GM19240 (cell line): ENCODE data around the gene TMEM238.
"Not testable (repeated sequence)": the region's sequence is repeated elsewhere in the genome, so short reads cannot be mapped to it uniquely, and the experiment has no call there.

ENCODE experiments used
- DNase-seq: peaks from one replicate; pipeline ENCODE4 v3.0.0; 2011; ENCODE audit warnings: low spot score; ENCODE audit not compliant: insufficient read length

Gene TMEM238, protein sequence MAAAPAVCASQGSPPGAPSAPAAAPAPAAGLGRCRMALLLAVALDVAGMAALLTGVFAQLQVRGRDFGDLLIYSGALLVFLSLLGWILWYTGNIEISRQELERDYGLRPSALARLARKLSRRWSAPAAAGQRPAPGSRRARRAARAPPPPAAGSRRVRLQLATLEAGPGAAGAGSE

DNA sequence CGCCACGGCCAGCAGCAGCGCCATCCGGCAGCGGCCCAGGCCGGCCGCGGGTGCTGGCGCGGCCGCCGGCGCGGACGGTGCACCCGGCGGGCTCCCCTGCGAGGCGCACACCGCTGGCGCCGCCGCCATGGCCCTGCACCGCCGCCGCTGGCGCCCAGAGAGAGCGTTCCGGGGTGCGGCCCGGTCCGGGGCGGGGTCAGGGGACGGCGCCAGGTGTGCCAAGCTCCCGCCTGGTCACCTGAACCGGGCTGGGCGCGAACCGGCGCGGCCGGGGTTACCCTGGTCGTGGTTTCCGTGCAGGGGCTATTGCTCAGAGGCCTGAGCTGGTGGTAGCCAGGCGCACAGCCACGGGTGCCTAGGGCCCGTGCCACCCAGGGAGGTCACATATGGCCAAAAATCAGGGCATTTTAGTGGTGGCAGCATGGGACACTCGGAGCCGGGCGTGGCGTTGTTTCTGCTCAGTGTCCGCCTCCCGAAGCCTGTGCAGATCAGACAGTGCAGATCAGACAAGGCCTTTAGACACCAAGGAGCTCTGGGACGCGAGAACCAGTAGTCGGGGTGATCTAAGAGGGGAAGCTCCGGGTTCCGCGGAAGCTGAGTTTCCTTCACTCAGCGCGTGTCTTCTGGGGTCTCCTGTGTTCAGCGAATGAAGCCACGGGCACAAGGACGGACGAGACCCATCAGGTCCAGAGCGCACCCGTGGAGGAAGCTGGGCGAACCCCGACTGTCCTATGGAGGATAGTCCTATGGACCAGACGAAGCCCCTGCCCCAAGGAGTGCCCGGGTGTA lies at the start of gene TMEM238:
Gene TMEM238 (minus strand): TSS at position 162 of the 789 bp plus-strand sequence. CDS start 33 bp downstream, at position 129.
- DNase-seq = no peak

DNA sequence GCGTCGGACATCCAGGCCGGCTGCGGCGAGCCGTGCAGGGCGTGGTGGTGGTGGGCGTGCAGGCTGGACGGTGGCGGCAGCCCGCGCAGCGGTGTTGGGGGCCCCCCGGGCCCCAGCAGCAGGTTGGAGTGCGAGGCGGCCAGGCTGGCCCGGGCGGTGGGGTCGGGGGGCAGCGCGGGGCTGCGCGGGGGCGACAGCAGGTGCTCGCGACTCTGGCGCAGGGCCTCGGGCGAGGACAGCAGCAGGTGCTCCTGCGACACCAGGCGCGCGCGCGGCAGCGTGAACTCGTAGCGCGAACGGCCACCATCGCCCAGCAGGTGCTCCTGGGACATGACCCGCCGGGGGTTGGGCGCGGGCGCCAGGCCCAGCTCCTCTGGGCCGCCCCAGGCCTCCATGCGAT lies 49.2 kb upstream of the TMEM238 start:
- DNase-seq = no peak

DNA sequence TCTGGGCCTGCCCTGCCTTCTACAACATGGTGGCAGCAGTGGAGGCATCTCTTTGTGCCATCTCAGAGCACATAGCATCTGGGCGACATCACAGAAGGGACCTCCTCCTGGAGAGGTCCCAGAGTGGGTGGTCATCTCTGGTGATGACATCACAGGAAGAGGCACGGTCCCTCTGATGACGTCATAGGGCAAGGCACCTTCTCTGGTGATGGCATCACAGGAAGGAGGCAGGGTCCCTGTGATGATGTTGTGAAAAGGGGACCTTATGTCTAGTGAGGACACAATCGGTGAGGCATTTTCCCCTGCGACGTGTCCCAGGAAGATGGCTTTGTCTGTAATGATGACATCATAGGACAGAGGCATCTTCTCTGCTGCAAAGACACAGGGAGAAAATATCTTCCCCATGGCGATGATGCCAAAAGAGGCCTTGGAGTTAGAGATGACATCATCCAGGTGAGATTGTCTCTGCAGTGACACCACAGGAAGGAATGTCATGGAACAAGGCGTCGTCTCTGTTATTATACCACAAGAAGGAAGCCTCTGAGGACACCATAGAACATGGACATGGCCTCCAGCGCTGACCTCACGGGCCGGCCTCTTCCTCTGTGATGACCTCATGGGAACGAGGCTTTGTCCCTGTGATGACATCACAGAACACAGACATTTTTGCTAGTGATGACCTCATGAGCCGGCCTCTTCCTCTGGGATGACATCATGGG lies 48.3 kb upstream of the TMEM238 start:
- DNase-seq = no peak

DNA sequence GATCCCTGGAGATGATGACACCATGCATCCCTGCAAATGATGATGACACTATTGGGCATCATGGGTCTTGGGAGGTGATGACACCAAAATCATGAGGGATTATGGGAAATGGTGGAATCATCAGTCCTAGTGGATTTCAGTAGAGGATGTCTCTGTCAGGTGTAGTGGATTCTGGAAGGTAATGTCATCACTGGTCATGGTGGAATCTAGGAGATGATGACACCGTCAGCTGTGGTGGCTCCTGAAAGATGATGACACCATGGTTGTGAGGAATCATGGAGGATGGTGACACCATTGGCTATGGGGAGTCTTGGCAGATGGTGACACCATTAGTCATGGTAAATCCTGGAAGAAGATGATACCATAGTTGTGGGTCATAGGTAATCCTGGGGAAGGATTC lies 47.1 kb upstream of the TMEM238 start:
- DNase-seq = no peak

DNA sequence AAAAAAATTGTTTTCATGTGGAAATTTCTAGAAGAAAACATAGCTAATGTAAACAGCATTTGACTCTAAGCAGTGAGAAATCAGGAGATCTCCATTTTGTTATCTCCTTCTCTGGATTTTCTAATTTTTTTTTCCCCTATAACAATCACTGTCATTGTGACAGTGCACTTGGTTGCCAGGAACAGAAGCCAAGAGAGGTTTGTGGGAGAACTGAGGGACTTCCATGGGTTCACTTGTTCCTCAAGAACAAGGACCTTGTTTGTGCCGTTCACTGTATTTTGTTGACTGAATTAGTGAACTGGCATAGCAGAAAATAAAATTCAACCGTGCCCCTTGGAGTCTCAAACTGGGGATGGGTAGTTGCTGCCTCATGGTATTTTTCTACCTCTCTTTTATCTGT lies 42.0 kb upstream of the TMEM238 start:
- no peak for DNase-seq

DNA sequence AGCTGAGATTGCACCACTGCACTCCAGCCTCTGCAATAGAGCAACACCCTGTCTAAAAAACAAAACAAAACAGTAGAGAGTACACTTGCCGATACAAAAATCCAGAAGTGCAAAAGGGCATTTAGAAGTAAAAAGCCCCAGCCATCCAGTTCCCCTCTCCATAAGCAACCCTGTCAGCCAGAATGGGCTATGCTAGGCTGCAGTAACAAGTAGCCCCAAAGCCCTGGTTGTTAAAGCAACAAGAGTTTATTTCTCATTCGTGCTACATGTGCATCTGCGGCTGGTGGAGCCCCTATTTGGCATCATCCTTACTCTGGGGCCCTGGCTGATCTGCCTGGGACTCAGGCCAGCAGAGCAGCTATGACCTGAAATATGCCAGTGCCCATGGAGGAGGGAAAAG lies 40.4 kb upstream of the TMEM238 start:
- no peak for DNase-seq

DNA sequence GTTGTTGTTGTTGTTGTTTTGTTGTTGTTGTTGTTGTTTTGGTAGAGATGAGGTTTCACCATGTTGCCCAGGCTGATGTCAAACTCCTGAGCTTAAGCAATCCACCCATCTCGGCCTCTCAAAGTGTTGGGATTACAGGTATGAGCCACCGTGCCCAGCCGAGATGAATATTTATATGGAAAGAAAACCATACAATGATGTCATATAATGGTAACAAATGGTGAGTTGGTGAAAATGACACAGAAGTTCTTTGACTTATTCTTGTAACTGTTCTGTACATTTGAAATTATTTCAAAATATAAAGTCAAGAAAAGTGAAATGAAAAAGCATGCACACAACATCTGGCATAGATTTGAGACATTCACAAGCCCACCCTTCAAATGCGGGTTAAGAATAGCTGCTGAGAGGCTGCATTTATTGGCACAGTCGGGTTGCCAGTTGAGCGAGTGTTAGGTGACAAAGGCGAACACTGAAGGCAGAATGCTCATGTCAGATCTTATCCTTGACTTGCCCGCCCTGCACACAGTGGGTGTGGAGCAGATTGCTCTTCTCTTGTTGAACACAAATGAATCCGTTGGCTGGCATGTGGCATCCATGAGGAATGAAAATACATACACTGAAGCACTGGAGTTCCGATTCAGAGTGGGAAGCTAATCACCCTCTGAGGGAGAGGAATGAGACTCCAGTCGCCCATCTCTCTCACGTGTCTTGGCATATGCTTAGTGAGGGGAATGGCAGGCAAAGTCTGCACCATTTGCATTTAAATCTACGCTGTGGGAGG lies 39.3 kb upstream of the TMEM238 start:
- DNase-seq = no peak

DNA sequence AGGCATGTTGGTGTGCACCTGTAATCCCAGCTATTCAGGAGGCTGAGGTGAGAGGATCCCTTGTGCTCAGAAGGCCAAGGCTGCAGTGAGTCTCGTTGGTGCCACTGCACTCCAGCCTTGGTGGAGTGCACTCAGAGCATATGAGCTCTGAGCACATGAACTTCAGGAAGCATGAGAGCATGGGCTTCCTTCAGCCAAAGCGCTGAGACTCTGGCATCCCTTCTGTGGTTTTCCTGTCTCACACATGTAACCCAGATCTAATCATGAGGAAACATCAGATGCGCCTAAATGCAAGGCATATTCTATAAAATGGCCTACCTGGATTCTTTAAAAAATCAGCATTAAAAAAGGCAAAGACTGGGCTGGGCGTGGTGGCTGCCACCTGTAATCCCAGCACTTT lies 37.2 kb upstream of the TMEM238 start:
- not testable (repeated sequence) for DNase-seq

DNA sequence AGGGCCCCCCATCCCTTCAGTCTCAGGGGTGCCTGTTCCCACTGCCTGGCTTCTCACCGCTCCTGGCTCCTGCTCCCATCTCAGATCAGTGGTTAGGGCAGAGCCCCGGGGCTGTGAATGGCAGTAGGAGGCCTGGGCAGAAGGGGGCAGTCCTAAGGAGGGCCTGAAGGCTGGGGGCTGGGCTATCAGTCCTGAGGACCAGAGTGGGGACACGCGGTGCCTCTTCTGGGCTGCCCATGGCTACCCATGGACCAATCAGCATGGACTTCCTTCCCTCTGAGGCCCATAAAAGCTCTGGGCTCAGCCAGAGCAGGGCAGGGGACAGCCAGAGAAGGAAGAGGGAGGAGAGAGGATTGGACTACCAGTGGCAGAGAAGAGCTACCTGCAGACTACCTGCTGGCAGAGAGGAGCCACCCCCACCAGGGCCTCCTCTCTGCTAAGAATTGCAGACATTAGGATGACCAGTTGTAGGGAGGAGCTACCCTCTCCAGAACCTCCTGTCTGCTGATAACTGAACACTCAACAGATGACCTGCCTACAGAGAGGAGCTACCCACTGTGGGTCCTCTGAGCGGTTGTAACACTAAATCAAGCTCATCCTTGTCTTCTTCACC lies 35.6 kb upstream of the TMEM238 start:
- DNase-seq = no peak

DNA sequence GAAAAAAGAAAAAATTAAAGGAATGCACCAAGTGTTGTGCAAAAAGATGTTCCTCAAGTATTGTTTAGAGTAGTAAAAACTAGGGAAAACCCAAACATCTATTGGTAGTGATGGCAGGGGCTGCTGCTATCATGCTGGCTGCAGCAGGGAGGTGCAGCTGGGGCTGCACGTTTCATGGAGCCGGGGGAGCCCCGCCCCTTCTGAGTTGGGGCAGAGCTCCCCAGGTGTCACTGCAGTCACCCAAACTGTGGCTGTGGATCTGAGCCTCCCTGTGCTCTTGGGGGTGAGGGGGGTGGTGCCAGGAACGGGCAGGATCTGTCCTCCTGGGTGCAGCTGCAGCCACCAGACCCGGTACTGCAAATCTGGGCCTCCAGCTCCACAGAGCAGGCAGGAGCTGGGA lies 35.0 kb upstream of the TMEM238 start:
- no peak for DNase-seq

DNA sequence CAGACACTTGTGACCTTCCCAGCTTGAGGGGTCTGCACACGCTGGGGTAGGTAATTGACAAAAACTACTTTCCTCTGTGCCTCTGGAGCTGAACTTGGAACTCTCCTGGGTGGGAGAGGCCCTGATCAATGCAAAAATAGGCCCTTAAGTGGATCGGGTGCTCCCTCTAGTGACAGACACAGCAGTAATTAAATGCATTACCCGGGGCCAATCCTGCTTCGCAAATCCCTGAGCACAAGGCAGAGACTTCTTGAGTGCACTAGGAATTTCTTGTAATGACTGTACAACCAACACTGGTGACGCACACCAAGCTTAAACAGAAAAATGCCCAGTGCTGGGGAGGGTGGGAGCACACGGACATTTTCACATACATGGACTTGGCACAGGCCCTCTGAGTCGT lies 34.1 kb upstream of the TMEM238 start:
- no peak for DNase-seq

DNA sequence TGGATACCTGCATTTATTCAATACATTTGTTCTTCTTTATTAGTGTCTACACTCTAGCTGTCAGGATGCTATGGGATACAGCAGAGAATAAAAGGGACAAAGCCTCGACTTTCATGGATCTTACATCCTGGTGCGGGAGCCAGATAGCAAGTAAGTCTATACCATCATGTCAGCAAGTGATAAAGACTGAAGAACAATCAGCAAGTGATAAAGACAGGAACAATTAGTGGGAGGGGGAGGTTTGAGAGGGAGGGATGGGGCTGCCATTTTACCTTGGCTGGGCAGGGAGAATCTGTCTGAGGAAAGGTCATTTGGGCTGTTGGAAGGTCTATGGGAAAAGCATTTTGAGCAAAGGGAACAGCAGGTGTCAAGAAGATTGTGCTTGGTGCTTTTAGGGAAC lies 26.1 kb upstream of the TMEM238 start:
- no peak for DNase-seq

DNA sequence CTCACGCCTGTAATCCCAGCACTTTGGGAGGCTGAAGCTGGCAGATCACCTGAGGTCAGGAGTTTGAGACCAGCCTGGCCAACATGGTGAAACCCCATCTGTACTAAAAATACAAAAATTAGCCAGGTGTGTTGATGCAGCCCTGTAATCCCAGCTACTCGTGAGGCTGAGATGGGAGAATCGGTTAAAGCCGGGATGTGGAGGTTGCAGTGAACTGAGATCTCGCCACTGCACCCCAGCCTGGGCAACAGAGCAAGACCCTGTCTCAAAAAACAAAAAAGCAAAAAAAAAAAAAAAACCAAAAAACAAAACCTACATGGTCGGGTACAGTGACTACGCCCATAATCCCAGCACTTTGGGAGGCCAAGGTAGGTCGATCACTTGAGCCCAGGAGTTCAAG lies 25.1 kb upstream of the TMEM238 start:
- DNase-seq = not testable (repeated sequence)

DNA sequence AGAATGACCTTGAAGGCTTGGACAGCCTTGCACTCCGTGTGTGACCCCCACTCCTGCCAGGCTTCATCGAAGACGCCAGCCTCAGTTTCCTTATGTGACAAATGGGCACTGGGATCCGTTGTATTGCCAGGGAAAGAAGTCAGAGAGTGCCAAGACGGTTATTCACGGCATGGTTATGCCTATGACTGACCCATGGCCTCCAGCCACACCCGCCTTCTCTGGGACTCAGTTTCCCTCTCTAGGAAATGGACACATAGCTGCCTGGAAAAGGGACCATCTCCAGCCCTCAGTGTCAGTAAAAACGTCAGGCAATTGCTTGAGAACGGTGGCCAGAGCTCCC lies 24.4 kb upstream of the TMEM238 start:
- DNase-seq = no peak

DNA sequence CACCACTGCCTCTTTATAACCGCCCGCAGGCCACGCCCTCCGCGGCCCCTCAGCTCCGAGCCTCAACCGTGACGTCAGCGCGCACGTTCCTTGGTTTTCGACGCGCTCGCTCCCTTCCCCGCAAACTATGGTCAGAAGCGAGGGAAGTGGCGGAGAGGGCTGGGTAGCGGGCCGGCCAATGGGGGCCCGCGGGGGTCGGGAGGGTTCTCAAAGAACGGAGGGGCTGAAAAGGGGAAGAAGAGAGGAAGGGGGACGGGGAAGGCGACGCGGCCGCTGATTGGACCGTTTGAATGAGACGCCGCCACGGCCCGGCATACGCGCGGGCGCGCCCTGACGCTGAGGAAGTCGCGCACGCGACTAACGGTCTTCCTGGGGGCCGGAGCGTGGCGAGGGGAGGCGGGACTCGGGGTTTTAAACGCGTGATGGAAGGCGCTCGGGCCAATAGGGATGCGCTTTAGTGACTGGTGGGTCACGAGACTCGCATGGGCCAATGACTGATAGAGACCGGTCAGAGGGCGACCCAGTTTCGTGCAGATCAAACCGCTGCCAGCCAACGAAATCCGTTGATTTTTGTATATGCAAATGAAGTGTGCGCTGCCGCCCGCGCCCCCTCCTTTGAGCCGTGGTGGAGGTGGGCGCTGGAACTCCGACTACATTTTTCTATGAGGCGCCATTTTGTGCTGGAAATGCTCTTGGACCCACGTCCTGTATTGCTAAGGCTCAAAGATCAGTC lies 23.9 kb upstream of the TMEM238 start:
- DNase-seq = peak; percentile 99

DNA sequence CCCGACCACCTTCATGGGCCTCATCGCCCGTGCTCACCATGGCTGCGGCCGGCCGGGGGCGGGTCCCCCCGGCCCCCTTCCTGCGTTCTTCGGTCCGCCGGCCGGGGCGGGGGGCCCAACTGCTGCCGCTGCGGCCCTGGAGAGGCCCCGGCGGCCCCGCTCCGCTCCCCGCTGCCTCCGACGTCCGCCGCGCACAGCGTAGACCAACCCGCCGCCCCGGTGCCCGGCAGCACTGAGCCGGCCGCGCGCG lies 23.4 kb upstream of the TMEM238 start, which contains the start of gene UBE2S:
Gene UBE2S (minus strand): TSS at position 239 of the 250 bp plus-strand sequence. CDS start 199 bp downstream, at position 40.
- DNase-seq = not testable (repeated sequence)

DNA sequence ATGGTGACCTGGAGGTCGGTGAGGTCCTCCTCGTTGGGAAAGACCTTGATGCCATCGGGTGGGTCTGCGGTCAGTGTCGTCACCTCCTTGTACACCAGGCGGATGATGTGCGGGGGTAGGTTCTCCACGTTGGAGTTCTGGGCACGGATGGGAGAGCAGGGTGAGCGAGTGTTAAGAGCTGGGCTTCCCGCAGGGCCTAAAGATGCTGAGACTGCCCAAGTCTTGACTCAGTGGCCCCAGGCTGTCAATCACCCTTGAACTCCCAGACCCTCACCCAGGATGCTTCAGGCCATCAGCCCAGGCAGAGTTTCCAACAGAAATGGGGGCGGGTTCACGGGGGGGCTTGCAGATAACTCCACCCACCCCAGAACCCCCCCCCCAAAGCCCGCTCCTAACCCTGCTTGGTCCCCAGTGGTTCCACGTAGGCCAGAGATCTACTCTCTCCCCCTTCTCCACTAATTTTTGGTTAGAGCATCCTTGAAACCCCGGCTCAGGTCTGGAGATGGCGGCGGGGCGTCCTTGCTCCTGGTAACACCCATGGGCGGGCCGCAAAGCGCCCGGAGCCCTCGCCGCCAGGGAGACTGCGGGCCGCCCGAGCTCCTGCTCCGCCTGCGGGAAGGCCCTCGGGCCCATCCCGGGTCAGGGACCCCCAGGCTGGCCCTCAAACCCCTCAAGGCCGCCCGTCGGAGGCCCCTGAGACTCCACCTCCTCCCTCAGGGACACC lies 22.9 kb upstream of the TMEM238 start:
- DNase-seq = no peak

DNA sequence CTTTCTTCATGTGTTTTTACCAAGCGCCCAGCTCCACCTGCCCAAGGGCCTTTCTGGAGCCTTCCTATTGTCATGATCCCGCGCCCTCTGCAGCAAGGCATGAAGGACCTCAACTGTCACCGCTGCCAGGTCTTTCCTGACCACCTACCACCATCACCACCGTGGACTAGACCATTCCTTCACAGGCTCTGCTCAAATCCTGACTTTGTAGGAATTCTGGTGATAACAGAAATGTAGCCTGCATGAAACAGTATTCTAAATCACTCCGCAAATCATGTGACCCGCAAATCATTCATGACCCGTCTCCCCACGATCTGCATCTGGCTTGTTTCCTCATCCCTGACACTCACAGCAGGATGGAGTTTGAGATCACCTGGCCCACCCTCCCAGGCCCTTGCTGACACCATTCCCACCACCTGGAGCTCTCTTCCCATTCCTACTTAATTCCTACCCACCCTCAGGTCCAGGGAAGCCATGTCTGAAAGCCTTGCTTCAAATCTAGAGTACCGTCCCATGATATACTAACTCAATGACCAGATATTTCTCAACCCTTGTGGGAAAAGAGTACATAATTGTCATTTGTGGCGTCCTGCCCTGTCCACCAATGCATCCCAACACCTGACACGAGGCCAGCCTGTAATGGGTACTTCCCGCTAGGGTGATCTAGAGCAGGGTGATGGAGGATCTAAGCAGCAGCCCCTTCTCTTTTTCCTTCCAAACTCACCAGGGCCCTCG lies 22.2 kb upstream of the TMEM238 start:
- DNase-seq = no peak

DNA sequence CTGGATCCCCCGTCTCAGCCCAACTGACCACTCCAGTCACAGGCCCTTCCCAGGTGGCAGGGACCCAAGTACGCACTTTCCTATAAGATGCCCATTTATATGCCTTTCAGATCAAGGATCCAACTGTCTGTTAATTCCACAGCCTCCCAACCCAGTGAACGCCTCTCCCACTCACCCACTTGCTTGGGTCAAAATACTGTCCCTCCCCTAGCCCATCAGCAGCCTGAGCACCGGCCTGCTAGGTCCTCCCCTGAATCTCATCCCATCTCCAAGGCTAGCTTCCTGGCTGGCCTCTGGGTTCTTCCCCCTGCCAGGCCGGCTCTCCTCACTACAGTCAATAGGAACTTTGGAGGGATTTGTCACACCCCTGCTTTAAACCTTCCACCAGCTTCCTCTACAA lies 21.5 kb upstream of the TMEM238 start:
- DNase-seq = no peak

DNA sequence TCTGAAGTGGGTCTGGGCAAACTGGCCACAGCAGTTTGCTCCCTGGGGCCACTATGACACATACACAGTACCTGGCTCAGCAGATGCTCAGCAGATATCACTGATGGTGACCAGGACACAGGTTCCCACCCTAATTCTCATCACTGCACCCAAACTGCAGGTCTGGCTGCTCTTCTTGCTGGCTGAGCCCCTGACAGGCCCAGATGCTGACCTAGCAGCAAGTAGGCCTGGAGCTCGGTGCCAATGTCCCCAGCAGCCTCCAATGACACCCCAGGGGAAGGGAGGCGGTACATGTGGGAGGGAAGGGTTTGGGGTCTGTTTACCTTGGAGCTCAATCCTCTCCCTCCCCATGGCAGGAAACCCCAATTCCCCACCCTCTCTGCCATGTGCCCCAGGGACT lies 18.4 kb upstream of the TMEM238 start:
- no peak for DNase-seq
